Heart right ventricle (tissue), 16 donors: ENCODE data around the gene SLC39A2. TPM values are rescaled to one million over a fixed set of nuclear protein-coding genes. Genes with fewer than 3 reads are reported as not detected.
A peak's percentile ranks its signal among the peaks of the same experiment; 100 is the strongest.

ENCODE experiments used
- ATAC-seq, 8 donors: fragments of 200-7000 bp; cut with Tn5 transposase; one replicate each; pipeline ENCODE4 v1.9.1; 2020; ENCODE audit warnings: mild to moderate bottlenecking in 8 of 8, moderate library complexity in 8 of 8, moderate number of reproducible peaks in 1 of 8
- DNase-seq, 2 donors: peaks; one replicate each; pipeline ENCODE4 v3.0.0-alpha.2; 2020
- H3K27ac ChIP-seq, 10 donors: fragments of 200-600 bp; sonication (generic) in 2 of 10; one replicate each; pipeline versions ENCODE4 v1.5.0 to v1.8.0; 2020 to 2022; ENCODE audit warnings: mild to moderate bottlenecking in 3 of 10
- H3K27me3 ChIP-seq, 7 donors: fragments of 200-600 bp; one replicate each; pipeline ENCODE4 v1.8.0; 2021 to 2022; ENCODE audit warnings: mild to moderate bottlenecking in 2 of 7
- H3K36me3 ChIP-seq, 9 donors: fragments of 200-600 bp; sonication (generic) in 1 of 9; one replicate each; pipeline versions ENCODE4 v1.5.0 to v1.8.0; 2020 to 2022; ENCODE audit warnings: mild to moderate bottlenecking in 2 of 9
- H3K4me1 ChIP-seq, 9 donors: fragments of 200-600 bp; sonication (generic) in 1 of 9; one replicate each; pipeline versions ENCODE4 v1.5.0 to v1.8.0; 2020 to 2022; ENCODE audit warnings: mild to moderate bottlenecking in 4 of 9
- H3K4me3 ChIP-seq, 10 donors: fragments of 200-600 bp; sonication (generic) in 2 of 10; one replicate each; pipeline versions ENCODE4 v1.5.0 to v1.8.0; 2020 to 2022; ENCODE audit warnings: mild to moderate bottlenecking in 7 of 10, moderate library complexity in 2 of 10
- H3K9me3 ChIP-seq, 11 donors: fragments of 200-600 bp in 10 of 11; sonication (generic) in 2 of 11; one replicate each; pipeline versions ENCODE4 v1.5.0 to v1.8.0; 2013 to 2022; ENCODE audit warnings: mild to moderate bottlenecking in 2 of 11, control low read depth in 1 of 11, moderate library complexity in 1 of 11
- CTCF ChIP-seq, 9 donors: fragments of 200-600 bp; sonication (generic) in 2 of 9; IDR thresholded peaks; one replicate each; pipeline versions ENCODE4 v1.5.0 to v1.8.0; 2021 to 2022; ENCODE audit warnings: antibody characterized with exemption in 9 of 9, mild to moderate bottlenecking in 5 of 9, moderate library complexity in 1 of 9
- WGBS, 2 donors: extraction: QIAGEN DNeasy Blood & Tissue Kit; methylation state at CpG; one replicate each; pipeline ENCODE4 v1.1.7; 2013; ENCODE audit warnings: inconsistent platforms in 1 of 2; 5-methylcytosine and 5-hydroxymethylcytosine counted together
- intact Hi-C, 10 donors: fragments of 100-400 bp; cut with DNase I; formaldehyde crosslinking; loops; one replicate each; pipeline versions ENCODE4 v1.11.1 to v1.14.2; 2022
- polyA plus RNA-seq, 2 donors: library from polyadenylated mRNA; stranded (reverse); fragments of 200-250 nt; gene quantifications; one replicate each; pipeline ENCODE4 v1.2.3, GENCODE V29; 2013
- total RNA-seq, 10 donors: library from RNA; stranded (reverse); fragmentation: NEBNext Ultra II Directional in 3 of 10; extraction: Animal tissue kit (Norgen Biotek cat#: 25700) in 3 of 10; gene quantifications; one replicate each; pipeline versions ENCODE4 v1.2.1 to v1.2.4, GENCODE V29; 2021 to 2023
- donor health status: Arrhythmogenic right ventricular cardiomyopathy.
- donor health status: ischemic (EF 13 %, LVEDD 7.1; RV severe dilation, severe dysfunction).
- donor health status: healthy with polysubstance abuse.
- donor health status: DM: no; HTN: yes; CAD: no.
- donor health status: DM: no; HTN: no; CAD: no.
- donor health status: ischemic (EF 25% LVEDD 6.9; RV normal size, moderate dysfunction).
- donor health status: ischemic (EF 25% LVEDD 5.7; RV mildly dilated, moderate dysfunction).
- donor health status: healthy.
- donor health status: DM: yes; HTN: yes; CAD: no.
- donor health status: Ischemic cardiomyopathy.
- donor health status: ischemic (EF 35%, LVEDD 5.7; RV mildly dilated, moderate dysfunction).
- donor health status: nonischemic (EF 11% LVEDD 7.7; RV severe dilation, severe dysfunction).
- donor health status: DM: yes; HTN: yes; CAD: no.
- donor health status: PGD.
- donor health status: ischemic (EF 29% LVEDD 5.4; RV normal size, mild dysfunction).
- donor health status: nonischemic (EF 23%, LVEDD 6.1; RV moderate dilation, normal function).

SLC39A2 gene
- total and polyA plus RNA-seq, 12 donors, result not detected

DNA sequence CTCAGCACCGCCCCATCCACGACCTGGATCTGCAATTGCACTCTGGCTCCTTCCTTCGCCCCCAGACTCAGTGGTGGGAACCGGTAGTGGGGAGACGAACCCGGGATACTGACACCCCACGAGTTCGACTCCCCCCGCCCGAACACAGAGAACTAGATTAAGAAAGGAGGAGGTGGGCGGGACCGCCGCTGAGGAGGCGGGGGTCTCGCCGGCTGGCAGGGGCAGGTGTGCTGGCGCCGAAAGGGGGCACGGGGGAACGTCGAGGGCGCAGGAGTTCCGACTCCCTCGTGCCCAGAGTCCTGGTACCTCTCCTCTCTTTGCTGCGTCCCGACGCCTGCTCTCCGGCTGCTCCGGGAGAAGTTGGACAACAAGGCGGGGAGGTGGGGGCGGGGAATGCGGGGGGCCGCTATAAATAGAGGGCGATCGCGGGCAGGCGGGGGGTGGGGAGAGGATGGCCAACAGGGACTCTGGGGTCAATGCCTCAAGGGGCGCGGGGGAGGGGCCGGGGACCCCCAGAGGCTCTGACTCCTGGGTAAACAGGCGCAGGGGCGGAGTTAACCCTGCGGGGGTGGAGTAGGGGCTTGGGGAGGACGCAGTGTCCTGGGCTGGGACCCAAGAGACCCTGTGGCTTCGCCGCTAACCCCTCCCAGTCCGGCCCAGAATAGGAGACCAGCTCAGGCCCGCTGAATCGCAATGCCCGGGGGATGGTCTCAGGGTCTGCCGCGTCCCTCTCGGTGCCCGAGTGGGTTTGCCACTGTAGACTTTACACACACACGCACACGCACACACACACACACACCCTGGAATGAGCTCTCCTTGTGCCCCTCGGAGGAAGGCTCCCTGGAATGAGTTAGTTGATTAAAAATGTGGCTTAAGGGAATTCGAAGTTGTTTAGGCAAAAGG, 26.5 kb downstream of the SLC39A2 start:
- no peak for TF ChIP-seq CTCF (IDR thresholded peaks at IDR 0.05)
- intact Hi-C loops, result loop anchor here in 4 of 10 donors (1.0 to 5.0 kb wide), 3 partner anchors 13 to 77 kb away; partner anchors contain the start of gene TMEM253 (in 1 of the 4)

GRCh38 chr14:21026274-21026987, 27.3 kb downstream of the SLC39A2 start:
- Histone ChIP-seq H3K4me1 (peaks cover 14 to 54% (median 36%) of the 10 kb centered on the region in 9 donors), H3K36me3 (peaks cover 0 to 13% (median 4%) of the 10 kb centered on the region in 9 donors), H3K27ac (peak overlapping the region; percentile 86 to 100 (median 98)), H3K4me3 (peak overlapping the region in 5 of 10 donors; percentile 81 to 97 (median 87)), H3K9me3 (no peaks in the 10 kb centered on the region), H3K27me3 (peaks cover 0 to 23% (median 0%) of the 10 kb centered on the region in 7 donors)
- 55 to 56% methylated on average over 7 of the region's 7 CpGs for WGBS, 2 donors
- TF ChIP-seq CTCF (IDR thresholded peaks at IDR 0.05), result no peak
- peak in 1 of 2 donors; percentile 46 for DNase-seq
- intact Hi-C loops, result loop anchor here in 1 of 10 donors (5.0 kb wide), 1 partner anchor 76 kb away; the partner anchor contains the start of gene TMEM253
- no peak for ATAC-seq

More for the DNA sequence above, 26.5 kb downstream of the SLC39A2 start:
- Histone ChIP-seq H3K4me1 (peaks cover 14 to 57% (median 36%) of the 10 kb centered on the region in 9 donors), H3K36me3 (peaks cover 0 to 20% (median 12%) of the 10 kb centered on the region in 9 donors), H3K27me3 (peaks cover 0 to 23% (median 0%) of the 10 kb centered on the region in 7 donors), H3K4me3 (peak overlapping the region; percentile 59 to 98 (median 82)), H3K9me3 (no peaks in the 10 kb centered on the region), H3K27ac (peak overlapping the region; percentile 86 to 100 (median 98))
- DNase-seq (peak; percentile 89 to 93), ATAC-seq (peak; percentile 64 to 83 (median 76))
- WGBS, 2 donors, result 2 to 3% methylated on average over 50 to 58 of the region's 58 CpGs

- no peak overlapping the region for H3K4me3 ChIP-seq
- H3K27ac ChIP-seq, result peak overlapping the region; percentile 31 to 100 (median 98)
- H3K36me3 ChIP-seq, result peaks cover 0 to 8% (median 0%) of the 10 kb centered on the region in 9 donors
- ATAC-seq (peak in 2 of 8 donors; percentile 16 to 18), DNase-seq (no peak)
- WGBS, 2 donors, result 7 to 21% methylated on average over 3 of the region's 3 CpGs
- intact Hi-C loops, result loop anchor here in 1 of 10 donors (5.0 kb wide), 1 partner anchor 75 kb away; the partner anchor contains the start of gene TMEM253
- peaks cover 0 to 23% (median 0%) of the 10 kb centered on the region in 7 donors for H3K27me3 ChIP-seq
- no peak for TF ChIP-seq CTCF (IDR thresholded peaks at IDR 0.05)
- peaks cover 14 to 49% (median 36%) of the 10 kb centered on the region in 9 donors for H3K4me1 ChIP-seq
- H3K9me3 ChIP-seq, result no peaks in the 10 kb centered on the region
Measured at GRCh38 chr14:21026988-21027315, 27.9 kb downstream of the SLC39A2 start.

DNA sequence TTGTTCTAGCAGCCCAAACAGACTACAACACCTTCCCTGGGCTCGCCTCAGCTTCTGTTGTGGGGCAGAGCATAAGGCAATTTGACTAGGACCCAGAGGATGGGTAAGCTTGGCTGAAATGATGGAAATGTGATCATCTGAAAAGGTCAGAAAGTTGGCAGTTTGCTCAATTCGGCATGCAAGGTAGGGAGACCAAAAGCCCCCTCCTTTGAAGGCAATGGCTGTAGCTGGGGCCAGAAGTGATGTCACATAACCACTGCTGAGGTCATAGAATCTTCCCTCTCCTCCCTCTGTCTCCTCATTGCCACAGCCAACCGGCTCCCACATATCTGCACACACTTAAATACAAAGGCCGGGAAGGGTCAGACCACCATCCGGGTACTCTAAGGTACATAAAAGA, 30.8 kb downstream of the SLC39A2 start, which contains the start of gene TPPP2:
Gene TPPP2, plus strand, starts transcription at position 301 of the 400 bp plus-strand sequence. CDS start 365 bp downstream, outside the sequence.
- peaks cover 7 to 26% (median 15%) of the 10 kb centered on the region in 9 donors for H3K4me1 ChIP-seq

More for the DNA sequence above, 30.8 kb downstream of the SLC39A2 start, which contains the start of gene TPPP2:
- Histone ChIP-seq H3K36me3 (no peaks in the 10 kb centered on the region), H3K9me3 (no peaks in the 10 kb centered on the region), H3K27me3 (peaks cover 0 to 11% (median 0%) of the 10 kb centered on the region in 7 donors), H3K4me3 (no peak within 1 kb of the TSS), H3K27ac (no peak within 1 kb of the TSS)
- no peak for TF ChIP-seq CTCF (IDR thresholded peaks at IDR 0.05)
- no peak for ATAC-seq
- no peak for DNase-seq
- 92 to 95% methylated on average over 5 of the region's 5 CpGs for WGBS, 2 donors
- intact Hi-C loops, result loop anchor here in 1 of 10 donors (5.0 kb wide), 1 partner anchor 72 kb away; the partner anchor contains the start of gene TMEM253
